Head of caudate nucleus (tissue), 42 donors: ENCODE measurements around the gene BTBD2.

Experiments used
- DNase-seq, 42 donors: peaks; one replicate each; pipeline versions ENCODE4 v3.0.0 to v3.0.0-alpha.2; 2020 to 2021; ENCODE audit warnings: mixed read lengths in 7 of 42
- intact Hi-C: fragments of 100-400 bp; cut with DNase I; formaldehyde crosslinking; loops from one replicate; pipeline ENCODE4 v1.15.0; 2022

BTBD2 gene

GRCh38 chr19:1941146-1942077 is 74.1 kb downstream of the BTBD2 start, which contains the start of gene CSNK1G2:
Gene CSNK1G2 (plus strand): TSS chr19:1941172. CDS start chr19:1969773, 28,601 bp downstream.
- intact Hi-C loops = no loop called here
- DNase-seq = peak in 1 of 42 donors; percentile 31

- intact Hi-C loops = loop anchor here (10.0 kb wide), 1 partner anchor 127 kb away; no protein-coding TSS in a partner anchor
- no peak for DNase-seq
Measured at GRCh38 chr19:1938071-1938470, 77.4 kb downstream of the BTBD2 start.

- no peak for DNase-seq
Measured at GRCh38 chr19:1936916-1937610, 78.5 kb downstream of the BTBD2 start.

GRCh38 chr19:1936430-1936829 is 79.1 kb downstream of the BTBD2 start:
- intact Hi-C loops = loop anchor here (10.0 kb wide), 1 partner anchor 128 kb away; no protein-coding TSS in a partner anchor
- no peak for DNase-seq

More at GRCh38 chr19:1936916-1937610, 78.5 kb downstream of the BTBD2 start:
- intact Hi-C loops = loop anchor here (10.0 kb wide), 1 partner anchor 128 kb away; no protein-coding TSS in a partner anchor

GRCh38 chr19:1935484-1936208 is 79.9 kb downstream of the BTBD2 start:
- intact Hi-C loops = loop anchor here (10.0 kb wide), 1 partner anchor 129 kb away; no protein-coding TSS in a partner anchor
- DNase-seq = peak in 20 of 42 donors; percentile 22 to 80 (median 49)
